WERI-Rb-1 (cell line): ENCODE measurements around the gene KCNQ1OT1.
A peak's percentile ranks its signal among the peaks of the same experiment; 100 is the strongest.

Experiments
- DNase-seq: peaks from one replicate; pipeline ENCODE4 v3.0.0-alpha.2; 2020
- H3K27ac ChIP-seq: fragments of 250-450 bp; sonication (Bioruptor Pico); 2 replicates; pipeline ENCODE4 v1.5.1; 2020; ENCODE audit warnings: mild to moderate bottlenecking, moderate library complexity
- H3K27me3 ChIP-seq: fragments of 250-450 bp; sonication (Bioruptor Pico); 2 replicates; pipeline ENCODE4 v1.5.1; 2021; ENCODE audit warnings: mild to moderate bottlenecking, low read depth, moderate library complexity; ENCODE audit not compliant: insufficient read depth, severe bottlenecking
- H3K36me3 ChIP-seq: fragments of 250-450 bp; sonication (Bioruptor Pico); 2 replicates; pipeline ENCODE4 v1.5.1; 2020; ENCODE audit warnings: mild to moderate bottlenecking, moderate library complexity
- H3K4me3 ChIP-seq: 2 replicates; pipeline ENCODE4 v1.5.1; 2011; ENCODE audit warnings: low read depth, mild to moderate bottlenecking, control low read depth, low read length
- H3K9me3 ChIP-seq: fragments of 250-450 bp; sonication (Bioruptor Pico); 2 replicates; pipeline ENCODE4 v1.5.1; 2021; ENCODE audit warnings: mild to moderate bottlenecking, moderate library complexity; ENCODE audit not compliant: severe bottlenecking
- CTCF ChIP-seq: IDR thresholded peaks from 2 replicates; pipeline ENCODE4 v1.5.1; 2011; ENCODE audit warnings: low read depth, mild to moderate bottlenecking, control low read depth, inconsistent platforms, low read length

Gene KCNQ1OT1

GRCh38 chr11:2742201-2742600 is 42.4 kb upstream of the KCNQ1OT1 start:
- DNase-seq = peak; percentile 5
- H3K36me3 ChIP-seq = no peaks in the 10 kb centered on the region
- no peak overlapping the region for H3K4me3 ChIP-seq
- H3K27me3 ChIP-seq = no peaks in the 10 kb centered on the region
- no peak overlapping the region for H3K27ac ChIP-seq
- H3K9me3 ChIP-seq = no peaks in the 10 kb centered on the region
- no peak for TF ChIP-seq CTCF

- TF ChIP-seq CTCF = no peak
- no peaks in the 10 kb centered on the region for H3K27me3 ChIP-seq
- no peaks in the 10 kb centered on the region for H3K9me3 ChIP-seq
- no peak overlapping the region for H3K27ac ChIP-seq
- H3K4me3 ChIP-seq = no peak overlapping the region
- no peak for DNase-seq
- no peaks in the 10 kb centered on the region for H3K36me3 ChIP-seq
These were observed 41.8 kb upstream of the KCNQ1OT1 start for GRCh38 chr11:2741377-2742131.

GRCh38 chr11:2741006-2741376 is 41.2 kb upstream of the KCNQ1OT1 start:
- no peak for TF ChIP-seq CTCF
- no peak overlapping the region for H3K4me3 ChIP-seq
- H3K27me3 ChIP-seq = no peaks in the 10 kb centered on the region
- H3K36me3 ChIP-seq = no peaks in the 10 kb centered on the region
- H3K9me3 ChIP-seq = no peaks in the 10 kb centered on the region
- no peak overlapping the region for H3K27ac ChIP-seq
- no peak for DNase-seq

- no peaks in the 10 kb centered on the region for H3K36me3 ChIP-seq
- no peak for TF ChIP-seq CTCF
- H3K4me3 ChIP-seq = no peak overlapping the region
- no peak for DNase-seq
- H3K9me3 ChIP-seq = no peaks in the 10 kb centered on the region
- no peak overlapping the region for H3K27ac ChIP-seq
- no peaks in the 10 kb centered on the region for H3K27me3 ChIP-seq
These were observed 40.6 kb upstream of the KCNQ1OT1 start for GRCh38 chr11:2740275-2740940.

- H3K9me3 ChIP-seq = no peaks in the 10 kb centered on the region
- no peak for TF ChIP-seq CTCF
- no peak overlapping the region for H3K27ac ChIP-seq
These were observed 39.9 kb upstream of the KCNQ1OT1 start for GRCh38 chr11:2739531-2740274.

More at GRCh38 chr11:2739531-2740274, 39.9 kb upstream of the KCNQ1OT1 start:
- H3K27me3 ChIP-seq = no peaks in the 10 kb centered on the region
- no peaks in the 10 kb centered on the region for H3K36me3 ChIP-seq
- no peak for DNase-seq
- H3K4me3 ChIP-seq = no peak overlapping the region
